ENCODE results near the gene SLC25A26. TPM values are rescaled to one million over a fixed set of nuclear protein-coding genes. Genes with fewer than 3 reads are reported as not detected.

The SLC25A26 gene
- total RNA-seq, 2 donors from 2014 or later, result 19.1 to 22.4 TPM

- no peak for DNase-seq (ENCODE audit: low spot score)
- no peak for TF ChIP-seq CTCF (IDR thresholded peaks at IDR 0.05)
- peaks cover 0 to 16% of the 10 kb centered on the region in 2 donors for H3K4me1 ChIP-seq
- H3K4me3 ChIP-seq, result no peak overlapping the region
- H3K27ac ChIP-seq, result no peak overlapping the region
- no peaks in the 10 kb centered on the region for H3K9me3 ChIP-seq
- peaks cover 60% of the 10 kb centered on the region for H3K36me3 ChIP-seq
- no peaks in the 10 kb centered on the region for H3K27me3 ChIP-seq
Observed at GRCh38 chr3:66377800-66378199, 157.0 kb downstream of the SLC25A26 start.

DNA sequence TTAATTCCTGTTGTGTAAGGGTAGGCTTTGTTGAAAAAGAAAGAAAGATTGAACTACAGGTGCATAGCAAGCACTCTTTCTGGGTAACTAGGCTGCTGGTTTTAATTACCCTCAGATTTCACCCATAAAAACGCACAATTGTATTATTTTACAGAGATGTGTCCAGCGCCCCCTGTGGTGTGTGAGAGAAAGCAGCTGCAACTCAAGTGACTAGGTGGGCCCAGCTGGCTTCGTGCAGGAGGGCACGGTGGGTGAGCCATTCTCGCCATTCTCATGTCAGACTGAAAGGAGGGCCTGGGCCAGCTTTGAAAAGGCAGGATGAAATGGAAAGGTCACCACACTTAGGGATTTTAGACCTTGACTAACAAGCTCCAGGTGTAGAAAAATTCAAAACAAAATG, 157.5 kb downstream of the SLC25A26 start:
- TF ChIP-seq CTCF (IDR thresholded peaks at IDR 0.05), result peak; percentile 15 to 57
- peaks cover 64% of the 10 kb centered on the region for H3K36me3 ChIP-seq
- H3K4me1 ChIP-seq, result peaks cover 0 to 16% of the 10 kb centered on the region in 2 donors
- H3K4me3 ChIP-seq, result no peak overlapping the region
- no peak for DNase-seq (ENCODE audit: low spot score)
- H3K27me3 ChIP-seq, result no peaks in the 10 kb centered on the region
- no peak overlapping the region for H3K27ac ChIP-seq
- no peaks in the 10 kb centered on the region for H3K9me3 ChIP-seq

- DNase-seq (ENCODE audit: low spot score), result no peak
- Histone ChIP-seq H3K36me3 (peaks cover 77% of the 10 kb centered on the region), H3K27ac (no peak overlapping the region)
Observed at GRCh38 chr3:66379565-66379964, 158.8 kb downstream of the SLC25A26 start.

GRCh38 chr3:66380200-66380932, 159.6 kb downstream of the SLC25A26 start:
- Histone ChIP-seq H3K27ac (no peak overlapping the region), H3K4me1 (peaks cover 0 to 16% of the 10 kb centered on the region in 2 donors), H3K27me3 (no peaks in the 10 kb centered on the region), H3K4me3 (no peak overlapping the region), H3K9me3 (no peaks in the 10 kb centered on the region), H3K36me3 (peaks cover 85% of the 10 kb centered on the region)
- no peak for DNase-seq (ENCODE audit: low spot score)
- no peak for TF ChIP-seq CTCF (IDR thresholded peaks at IDR 0.05)

More at GRCh38 chr3:66379565-66379964, 158.8 kb downstream of the SLC25A26 start:
- Histone ChIP-seq H3K4me1 (peaks cover 0 to 16% of the 10 kb centered on the region in 2 donors), H3K27me3 (no peaks in the 10 kb centered on the region), H3K9me3 (no peaks in the 10 kb centered on the region), H3K4me3 (no peak overlapping the region)
- TF ChIP-seq CTCF (IDR thresholded peaks at IDR 0.05), result no peak

- Histone ChIP-seq H3K4me1 (peaks cover 0 to 11% of the 10 kb centered on the region in 2 donors), H3K4me3 (no peak overlapping the region), H3K36me3 (peaks cover 98% of the 10 kb centered on the region), H3K9me3 (no peaks in the 10 kb centered on the region), H3K27me3 (no peaks in the 10 kb centered on the region), H3K27ac (no peak overlapping the region)
- no peak for TF ChIP-seq CTCF (IDR thresholded peaks at IDR 0.05)
- no peak for DNase-seq (ENCODE audit: low spot score)
Observed at GRCh38 chr3:66381626-66382025, 160.8 kb downstream of the SLC25A26 start.

GRCh38 chr3:66382142-66382541, 161.3 kb downstream of the SLC25A26 start:
- Histone ChIP-seq H3K36me3 (peaks cover 99% of the 10 kb centered on the region), H3K27ac (no peak overlapping the region), H3K4me3 (no peak overlapping the region), H3K27me3 (no peaks in the 10 kb centered on the region), H3K9me3 (no peaks in the 10 kb centered on the region), H3K4me1 (peaks cover 0 to 5% of the 10 kb centered on the region in 2 donors)
- DNase-seq (ENCODE audit: low spot score), result no peak
- TF ChIP-seq CTCF (IDR thresholded peaks at IDR 0.05), result no peak
